K562 (cell line): ENCODE results near the gene EME1. TPM values are rescaled to one million over a fixed set of nuclear protein-coding genes. Genes with fewer than 3 reads are reported as not detected.

ENCODE experiments used
- C11orf30 ChIP-seq: fragments of 450-650 bp; IDR thresholded peaks from 2 replicates; pipeline ENCODE4 v1.6.1; 2016; ENCODE audit warnings: low read depth, mild to moderate bottlenecking
- CBFB ChIP-seq: sonication (generic); formaldehyde crosslinking; IDR thresholded peaks from 2 replicates; pipeline ENCODE4 v1.4.0; 2020; ENCODE audit warnings: mild to moderate bottlenecking, missing genetic modification reagents
- CCAR2 ChIP-seq: fragments of 200-400 bp; formaldehyde crosslinking; IDR thresholded peaks from 2 replicates; pipeline ENCODE4 v1.6.1; 2017; ENCODE audit warnings: mild to moderate bottlenecking, low read depth, low read length
- EHMT2 ChIP-seq: fragments of 450-650 bp; IDR thresholded peaks from 2 replicates; pipeline ENCODE4 v1.6.1; 2018; ENCODE audit warnings: antibody characterized with exemption
- ELF1 ChIP-seq: fragments of 200-800 bp; sonication (Bioruptor generic); IDR thresholded peaks from 2 replicates; pipeline ENCODE4 v1.6.1; 2016; ENCODE audit warnings: missing genetic modification characterization, missing compliant biosample characterization
- EP300 ChIP-seq: IDR thresholded peaks from 2 replicates; pipeline ENCODE4 v1.6.1; 2012; ENCODE audit warnings: low read length, improper control_type of control experiment
- ETV6 ChIP-seq, 3 experiments: fragments of 150-350 bp in 1 of 3; sonication (generic) in 1 of 3; formaldehyde crosslinking in 1 of 3; IDR thresholded peaks; 2 replicates each; pipeline versions ENCODE4 v1.6.1 to v1.8.0; 2014 to 2022; ENCODE audit warnings: borderline replicate concordance in 2 of 3, low read depth in 2 of 3, antibody characterized with exemption in 1 of 3, low read length in 1 of 3, mild to moderate bottlenecking in 1 of 3, missing genetic modification reagents in 1 of 3
- FOXK1 ChIP-seq: sonication (generic); formaldehyde crosslinking; IDR thresholded peaks from 2 replicates; pipeline ENCODE4 v1.8.0; 2022; ENCODE audit warnings: missing genetic modification reagents, mild to moderate bottlenecking, borderline replicate concordance
- HNRNPH1 ChIP-seq: fragments of 200-400 bp; formaldehyde crosslinking; optimal IDR thresholded peaks from 2 replicates; pipeline ENCODE3; 2017; ENCODE audit warnings: low read depth, mild to moderate bottlenecking, low read length, moderate library complexity
- MAZ ChIP-seq, 2 experiments: fragments of 450-650 bp in 1 of 2; sonication (generic) in 1 of 2; formaldehyde crosslinking; IDR thresholded peaks in 1 of 2; conservative IDR thresholded peaks in 1 of 2; 2 replicates each; pipeline versions ENCODE4 v1.4.0 to v1.5.0; 2020; ENCODE audit warnings: mild to moderate bottlenecking in 1 of 2, missing genetic modification reagents in 1 of 2
- OTX1 ChIP-seq: fragments of 450-650 bp; formaldehyde crosslinking; IDR thresholded peaks from 2 replicates; pipeline ENCODE4 v1.4.0; 2022; ENCODE audit warnings: mild to moderate bottlenecking
- PHB ChIP-seq: fragments of 250-450 bp; sonication (Bioruptor Pico); IDR thresholded peaks from 2 replicates; pipeline ENCODE4 v1.5.0; 2021
- PHF21A ChIP-seq: fragments of 450-650 bp; IDR thresholded peaks from 2 replicates; pipeline ENCODE4 v1.6.1; 2017; ENCODE audit warnings: low read depth, borderline replicate concordance
- SMARCA5 ChIP-seq: fragments of 450-650 bp; IDR thresholded peaks from 2 replicates; pipeline ENCODE4 v1.6.1; 2016
- ZBED1 ChIP-seq: IDR thresholded peaks from 2 replicates; pipeline ENCODE4 v1.6.1; 2014
- ZNF311 ChIP-seq: fragments of 250-450 bp; sonication (Bioruptor Pico); IDR thresholded peaks from 2 replicates; pipeline ENCODE4 v1.4.0; 2020; ENCODE audit warnings: mild to moderate bottlenecking, moderate library complexity
- ZNF830 ChIP-seq: fragments of 250-450 bp; sonication (Bioruptor Pico); IDR thresholded peaks from 2 replicates; pipeline ENCODE4 v1.5.0; 2021; ENCODE audit warnings: mild to moderate bottlenecking
- polyA plus RNA-seq, 8 experiments: library from polyadenylated mRNA; depleted of rRNA in 4 of 8; stranded (reverse) in 5 of 8; unstranded in 3 of 8; fragments of >200 nt; fragmentation: Nextera tagmentation in 2 of 8; fragmentation: Illumina TruSeq in 1 of 8; extraction: Ambion mirVana in 2 of 8; extraction: Trizol in 1 of 8; gene quantifications; 2 replicates each; pipeline versions ENCODE4 v1.2.1 to v1.2.3, GENCODE V29; 2011 to 2014; ENCODE audit warnings: inconsistent platforms in 1 of 8, missing spikeins in 1 of 8
- total RNA-seq, 7 experiments: library from RNA; depleted of rRNA in 6 of 7; stranded (reverse); fragments of >200 nt in 6 of 7; fragmentation: Illumina TruSeq in 2 of 7; extraction: Trizol in 2 of 7; gene quantifications; 2 replicates each; pipeline versions ENCODE4 v1.2.1 to v1.2.3, GENCODE V29; 2011 to 2021; ENCODE audit warnings: low replicate concordance in 1 of 7
- TF ChIP-seq, protein P1 (sequence below): fragments of 450-650 bp; IDR thresholded peaks from 2 replicates; pipeline ENCODE4 v1.6.1; 2016; ENCODE audit warnings: low read depth, mild to moderate bottlenecking, moderate library complexity
- TF ChIP-seq, protein P2 (sequence below): fragments of 250-450 bp; sonication (Bioruptor Pico); IDR thresholded peaks from 2 replicates; pipeline ENCODE4 v1.5.0; 2020; ENCODE audit warnings: mild to moderate bottlenecking, borderline replicate concordance
- TF ChIP-seq, protein P3 (sequence below): sonication (generic); formaldehyde crosslinking; IDR thresholded peaks from 2 replicates; pipeline ENCODE4 v1.8.0; 2022; ENCODE audit warnings: missing genetic modification reagents, mild to moderate bottlenecking, moderate library complexity, borderline replicate concordance
- TF ChIP-seq, protein P4 (sequence below): IDR thresholded peaks from 3 replicates; pipeline ENCODE4 v1.6.1; 2011; ENCODE audit warnings: borderline replicate concordance, mild to moderate bottlenecking, moderate library complexity; ENCODE audit not compliant: insufficient read length; ENCODE audit errors: extremely low read depth

EME1 gene
- total and polyA plus RNA-seq, 9 of the 15 experiments (the other 6 are each of a cell fraction or from before 2014, with no cell fraction given): 14.6 to 44.1 (median 24.0) TPM

DNA sequence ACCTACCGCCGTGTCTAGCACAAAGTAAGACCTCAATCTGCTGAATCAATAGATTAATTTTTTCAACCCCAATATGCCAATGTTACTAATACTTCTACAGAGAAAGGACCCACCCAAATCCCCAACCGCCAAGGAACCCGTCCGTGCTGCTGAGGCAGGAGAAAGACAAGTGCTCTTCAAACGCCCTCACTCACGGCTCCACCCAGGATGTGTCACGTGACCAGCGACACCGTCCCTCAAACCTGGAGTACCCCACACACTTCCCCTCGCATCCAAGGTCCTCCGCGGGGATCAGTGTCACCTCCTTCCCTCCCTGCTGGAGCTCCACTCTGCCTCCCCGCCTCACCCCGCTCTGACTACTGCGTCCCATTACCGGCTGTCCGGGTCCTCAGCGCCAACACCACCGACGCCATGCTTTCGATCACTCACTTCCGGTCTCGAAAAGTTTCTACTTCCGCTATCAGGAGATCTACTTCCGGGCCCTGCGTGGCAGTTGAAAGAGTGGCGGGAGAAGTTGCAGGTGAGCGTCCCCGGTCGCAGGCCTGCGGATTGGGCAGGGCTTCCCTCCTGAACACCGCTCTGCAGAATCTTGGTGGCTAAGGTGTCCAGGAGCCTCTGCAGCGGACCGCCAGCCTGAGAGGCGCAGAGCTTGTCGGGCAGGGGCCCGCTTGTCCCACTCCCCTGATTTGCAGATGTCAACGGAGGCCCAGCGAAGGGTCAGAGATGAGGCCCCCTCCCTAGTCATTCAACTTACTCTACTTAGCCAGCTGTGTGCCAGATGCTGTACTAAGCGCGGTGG is at the start of gene EME1, which contains the start of gene MRPL27 (continued):
- TF ChIP-seq, protein P1, sequence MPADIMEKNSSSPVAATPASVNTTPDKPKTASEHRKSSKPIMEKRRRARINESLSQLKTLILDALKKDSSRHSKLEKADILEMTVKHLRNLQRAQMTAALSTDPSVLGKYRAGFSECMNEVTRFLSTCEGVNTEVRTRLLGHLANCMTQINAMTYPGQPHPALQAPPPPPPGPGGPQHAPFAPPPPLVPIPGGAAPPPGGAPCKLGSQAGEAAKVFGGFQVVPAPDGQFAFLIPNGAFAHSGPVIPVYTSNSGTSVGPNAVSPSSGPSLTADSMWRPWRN: 0 out of 2 replicates have a peak, but pooled peaks have one; percentile 24
- TF ChIP-seq HNRNPH1 (no peak), ZNF830 (CRISPR knock-in tag) (no peak), PHF21A (0 out of 2 replicates have a peak, but pooled peaks have one; percentile 23), EP300 (peak; percentile 62), FOXK1 (CRISPR knock-in tag) (peak; percentile 89), CBFB (peak; percentile 70; the same call in 1 of the 2 replicates), ZNF311 (CRISPR knock-in tag) (0 out of 2 replicates have a peak, but pooled peaks have one; percentile 44), PHB (CRISPR knock-in tag) (0 out of 2 replicates have a peak, but pooled peaks have one; percentile 11), ZBED1 (no peak), ETV6 (IDR thresholded peaks at IDR 0.05; ENCODE audit: borderline replicate concordance in 1 of 2, low read depth in 2 of 2, low read length in 1 of 2) (peak; percentile 52 to 80; a peak in 2 of 4 replicates), ETV6 (CRISPR knock-in tag; IDR thresholded peaks at IDR 0.05; ENCODE audit: borderline replicate concordance) (no peak), SMARCA5 (no peak), MAZ (CRISPR knock-in tag; conservative IDR thresholded peaks at IDR 0.05 in 1 of 2, IDR thresholded peaks at IDR 0.05 in 1 of 2) (peak; percentile 39 to 78; a peak in 2 of 4 replicates), EHMT2 (peak; percentile 86), C11orf30 (peak; percentile 98), ELF1 (tag) (peak; percentile 97), CCAR2 (no peak), OTX1 (peak; percentile 97)
- TF ChIP-seq, protein P2, sequence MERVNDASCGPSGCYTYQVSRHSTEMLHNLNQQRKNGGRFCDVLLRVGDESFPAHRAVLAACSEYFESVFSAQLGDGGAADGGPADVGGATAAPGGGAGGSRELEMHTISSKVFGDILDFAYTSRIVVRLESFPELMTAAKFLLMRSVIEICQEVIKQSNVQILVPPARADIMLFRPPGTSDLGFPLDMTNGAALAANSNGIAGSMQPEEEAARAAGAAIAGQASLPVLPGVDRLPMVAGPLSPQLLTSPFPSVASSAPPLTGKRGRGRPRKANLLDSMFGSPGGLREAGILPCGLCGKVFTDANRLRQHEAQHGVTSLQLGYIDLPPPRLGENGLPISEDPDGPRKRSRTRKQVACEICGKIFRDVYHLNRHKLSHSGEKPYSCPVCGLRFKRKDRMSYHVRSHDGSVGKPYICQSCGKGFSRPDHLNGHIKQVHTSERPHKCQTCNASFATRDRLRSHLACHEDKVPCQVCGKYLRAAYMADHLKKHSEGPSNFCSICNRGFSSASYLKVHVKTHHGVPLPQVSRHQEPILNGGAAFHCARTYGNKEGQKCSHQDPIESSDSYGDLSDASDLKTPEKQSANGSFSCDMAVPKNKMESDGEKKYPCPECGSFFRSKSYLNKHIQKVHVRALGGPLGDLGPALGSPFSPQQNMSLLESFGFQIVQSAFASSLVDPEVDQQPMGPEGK (CRISPR knock-in tag): no peak
- TF ChIP-seq, protein P3, sequence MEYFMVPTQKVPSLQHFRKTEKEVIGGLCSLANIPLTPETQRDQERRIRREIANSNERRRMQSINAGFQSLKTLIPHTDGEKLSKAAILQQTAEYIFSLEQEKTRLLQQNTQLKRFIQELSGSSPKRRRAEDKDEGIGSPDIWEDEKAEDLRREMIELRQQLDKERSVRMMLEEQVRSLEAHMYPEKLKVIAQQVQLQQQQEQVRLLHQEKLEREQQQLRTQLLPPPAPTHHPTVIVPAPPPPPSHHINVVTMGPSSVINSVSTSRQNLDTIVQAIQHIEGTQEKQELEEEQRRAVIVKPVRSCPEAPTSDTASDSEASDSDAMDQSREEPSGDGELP (CRISPR knock-in tag): peak; percentile 90
- TF ChIP-seq, protein P4, sequence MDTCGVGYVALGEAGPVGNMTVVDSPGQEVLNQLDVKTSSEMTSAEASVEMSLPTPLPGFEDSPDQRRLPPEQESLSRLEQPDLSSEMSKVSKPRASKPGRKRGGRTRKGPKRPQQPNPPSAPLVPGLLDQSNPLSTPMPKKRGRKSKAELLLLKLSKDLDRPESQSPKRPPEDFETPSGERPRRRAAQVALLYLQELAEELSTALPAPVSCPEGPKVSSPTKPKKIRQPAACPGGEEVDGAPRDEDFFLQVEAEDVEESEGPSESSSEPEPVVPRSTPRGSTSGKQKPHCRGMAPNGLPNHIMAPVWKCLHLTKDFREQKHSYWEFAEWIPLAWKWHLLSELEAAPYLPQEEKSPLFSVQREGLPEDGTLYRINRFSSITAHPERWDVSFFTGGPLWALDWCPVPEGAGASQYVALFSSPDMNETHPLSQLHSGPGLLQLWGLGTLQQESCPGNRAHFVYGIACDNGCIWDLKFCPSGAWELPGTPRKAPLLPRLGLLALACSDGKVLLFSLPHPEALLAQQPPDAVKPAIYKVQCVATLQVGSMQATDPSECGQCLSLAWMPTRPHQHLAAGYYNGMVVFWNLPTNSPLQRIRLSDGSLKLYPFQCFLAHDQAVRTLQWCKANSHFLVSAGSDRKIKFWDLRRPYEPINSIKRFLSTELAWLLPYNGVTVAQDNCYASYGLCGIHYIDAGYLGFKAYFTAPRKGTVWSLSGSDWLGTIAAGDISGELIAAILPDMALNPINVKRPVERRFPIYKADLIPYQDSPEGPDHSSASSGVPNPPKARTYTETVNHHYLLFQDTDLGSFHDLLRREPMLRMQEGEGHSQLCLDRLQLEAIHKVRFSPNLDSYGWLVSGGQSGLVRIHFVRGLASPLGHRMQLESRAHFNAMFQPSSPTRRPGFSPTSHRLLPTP: no peak
